Muscle layer of colon (tissue), 2 donors: Measurements from ENCODE around the gene ALG12.

ENCODE experiments used
- H3K27ac ChIP-seq: one replicate; pipeline ENCODE4 v1.7.0; 2013; ENCODE audit warnings: low read depth, mild to moderate bottlenecking, low read length, moderate library complexity
- H3K27me3 ChIP-seq, 2 donors: one replicate each; pipeline ENCODE4 v1.7.0; 2013; ENCODE audit warnings: low read length in 2 of 2, mild to moderate bottlenecking in 2 of 2; ENCODE audit not compliant: insufficient read depth in 2 of 2, control insufficient read depth in 1 of 2
- H3K36me3 ChIP-seq: one replicate; pipeline ENCODE4 v1.7.0; 2013; ENCODE audit warnings: mild to moderate bottlenecking, low read length; ENCODE audit not compliant: insufficient read depth
- H3K4me1 ChIP-seq: one replicate; pipeline ENCODE4 v1.7.0; 2013; ENCODE audit warnings: mild to moderate bottlenecking, low read length; ENCODE audit not compliant: insufficient read depth
- H3K4me3 ChIP-seq, 2 donors: one replicate each; pipeline ENCODE4 v1.7.0; 2013; ENCODE audit warnings: low read length in 2 of 2, low read depth in 1 of 2, mild to moderate bottlenecking in 1 of 2, moderate library complexity in 1 of 2
- H3K9ac ChIP-seq: one replicate; pipeline ENCODE4 v1.7.0; 2013; ENCODE audit warnings: low read length
- H3K9me3 ChIP-seq: one replicate; pipeline ENCODE4 v1.7.0; 2013; ENCODE audit warnings: mild to moderate bottlenecking, low read length
- donor health status: abdominal sarcoma.
- donor health status: Adenocarcinoma of cecum.

The ALG12 gene

GRCh38 chr22:49941507-49942316, 23.5 kb upstream of the ALG12 start:
- no peak overlapping the region for H3K4me3 ChIP-seq
- peaks cover 10% of the 10 kb centered on the region for H3K4me1 ChIP-seq
- no peak overlapping the region for H3K27ac ChIP-seq
- no peaks in the 10 kb centered on the region for H3K27me3 ChIP-seq
- H3K9ac ChIP-seq: no peak overlapping the region
- no peaks in the 10 kb centered on the region for H3K36me3 ChIP-seq
- H3K9me3 ChIP-seq: no peaks in the 10 kb centered on the region

GRCh38 chr22:49938565-49939136, 20.4 kb upstream of the ALG12 start:
- no peak overlapping the region for H3K27ac ChIP-seq
- no peak overlapping the region for H3K9ac ChIP-seq
- peaks cover 15% of the 10 kb centered on the region for H3K4me1 ChIP-seq

GRCh38 chr22:49937758-49938564, 19.7 kb upstream of the ALG12 start:
- Histone ChIP-seq H3K27me3 (no peaks in the 10 kb centered on the region), H3K9me3 (no peaks in the 10 kb centered on the region), H3K4me3 (no peak overlapping the region), H3K4me1 (peaks cover 15% of the 10 kb centered on the region), H3K27ac (no peak overlapping the region), H3K36me3 (no peaks in the 10 kb centered on the region), H3K9ac (no peak overlapping the region)

More at GRCh38 chr22:49938565-49939136, 20.4 kb upstream of the ALG12 start:
- Histone ChIP-seq H3K27me3 (no peaks in the 10 kb centered on the region), H3K36me3 (no peaks in the 10 kb centered on the region), H3K9me3 (no peaks in the 10 kb centered on the region), H3K4me3 (no peak overlapping the region)

- Histone ChIP-seq H3K27ac (peak overlapping the region; percentile 63), H3K36me3 (no peaks in the 10 kb centered on the region), H3K9ac (peak overlapping the region; percentile 20), H3K4me1 (peaks cover 15% of the 10 kb centered on the region), H3K4me3 (peak overlapping the region in 1 of 2 donors; percentile 32), H3K9me3 (no peaks in the 10 kb centered on the region), H3K27me3 (no peaks in the 10 kb centered on the region)
Measured at GRCh38 chr22:49936973-49937757, 18.9 kb upstream of the ALG12 start.

- no peaks in the 10 kb centered on the region for H3K9me3 ChIP-seq
- H3K4me3 ChIP-seq: peak overlapping the region; percentile 32 to 38
- H3K4me1 ChIP-seq: peaks cover 15% of the 10 kb centered on the region
- H3K9ac ChIP-seq: peak overlapping the region; percentile 20
- no peaks in the 10 kb centered on the region for H3K36me3 ChIP-seq
- H3K27ac ChIP-seq: peak overlapping the region; percentile 63
- no peaks in the 10 kb centered on the region for H3K27me3 ChIP-seq
Measured at GRCh38 chr22:49936018-49936972, 18.1 kb upstream of the ALG12 start.

GRCh38 chr22:49935561-49935960, 17.3 kb upstream of the ALG12 start:
- Histone ChIP-seq H3K9ac (no peak overlapping the region), H3K4me3 (no peak overlapping the region), H3K27me3 (no peaks in the 10 kb centered on the region), H3K9me3 (no peaks in the 10 kb centered on the region), H3K4me1 (peaks cover 15% of the 10 kb centered on the region), H3K36me3 (no peaks in the 10 kb centered on the region), H3K27ac (no peak overlapping the region)

GRCh38 chr22:49934891-49935557, 16.8 kb upstream of the ALG12 start:
- Histone ChIP-seq H3K27ac (peak overlapping the region; percentile 72), H3K4me1 (peaks cover 16% of the 10 kb centered on the region), H3K4me3 (peak overlapping the region in 1 of 2 donors; percentile 32)

GRCh38 chr22:49934160-49934890, 16.1 kb upstream of the ALG12 start:
- Histone ChIP-seq H3K27me3 (no peaks in the 10 kb centered on the region), H3K36me3 (no peaks in the 10 kb centered on the region), H3K4me1 (peaks cover 21% of the 10 kb centered on the region), H3K27ac (peak overlapping the region; percentile 72), H3K9me3 (no peaks in the 10 kb centered on the region), H3K9ac (no peak overlapping the region), H3K4me3 (peak overlapping the region in 1 of 2 donors; percentile 32)

More at GRCh38 chr22:49934891-49935557, 16.8 kb upstream of the ALG12 start:
- no peaks in the 10 kb centered on the region for H3K27me3 ChIP-seq
- no peaks in the 10 kb centered on the region for H3K9me3 ChIP-seq
- no peaks in the 10 kb centered on the region for H3K36me3 ChIP-seq
- no peak overlapping the region for H3K9ac ChIP-seq

GRCh38 chr22:49933236-49934159, 15.3 kb upstream of the ALG12 start:
- Histone ChIP-seq H3K9ac (no peak overlapping the region), H3K4me1 (peaks cover 21% of the 10 kb centered on the region), H3K36me3 (no peaks in the 10 kb centered on the region), H3K9me3 (no peaks in the 10 kb centered on the region), H3K27me3 (peaks cover 0 to 7% of the 10 kb centered on the region in 2 donors), H3K4me3 (no peak overlapping the region), H3K27ac (peak overlapping the region; percentile 72)
